ENCODE data around the gene TMEM63C.

The TMEM63C gene

DNA sequence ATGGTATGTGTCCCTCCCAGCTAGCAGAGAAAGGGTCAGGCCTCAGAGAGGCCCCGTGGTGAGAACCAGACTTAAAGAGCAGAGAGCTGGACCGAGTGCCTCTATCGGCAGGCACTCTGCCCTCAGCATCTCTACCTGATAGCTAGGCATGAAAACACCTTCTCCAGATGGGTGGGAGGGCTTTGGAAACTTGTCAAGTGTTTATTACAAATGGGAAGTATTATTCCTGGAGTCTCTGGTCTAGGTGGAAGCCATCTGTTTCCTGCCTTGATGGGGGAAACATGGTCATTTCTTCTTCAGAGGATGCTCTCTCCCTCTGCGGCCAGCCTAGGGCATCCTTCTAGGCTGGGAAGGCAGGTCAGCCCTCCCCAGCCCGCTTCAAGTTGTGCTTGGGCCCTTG, 2.3 kb downstream of the TMEM63C start:
- no peak for DNase-seq (ENCODE audit: extremely low spot score)
- TF ChIP-seq CTBP1 (IDR thresholded peaks at IDR 0.05; ENCODE audit: borderline replicate concordance) (no peak), SP1 (IDR thresholded peaks at IDR 0.05) (no peak), LEF1 (IDR thresholded peaks at IDR 0.05; ENCODE audit: borderline replicate concordance) (no peak), NFRKB (IDR thresholded peaks at IDR 0.05) (no peak), TARDBP (IDR thresholded peaks at IDR 0.05) (no peak), FOXM1 (IDR thresholded peaks at IDR 0.05; ENCODE audit: borderline replicate concordance) (no peak), FOXK2 (IDR thresholded peaks at IDR 0.05) (no peak), HDGF (IDR thresholded peaks at IDR 0.05; ENCODE audit: borderline replicate concordance) (no peak), ZNF384 (IDR thresholded peaks at IDR 0.05) (no peak), ARNT (IDR thresholded peaks at IDR 0.05) (no peak), ELF4 (IDR thresholded peaks at IDR 0.05) (no peak), BHLHE40 (IDR thresholded peaks at IDR 0.05; ENCODE audit: borderline replicate concordance) (no peak), L3MBTL2 (conservative IDR thresholded peaks at IDR 0.05) (no peak), SUZ12 (IDR thresholded peaks at IDR 0.05) (no peak), FOXA1 (IDR thresholded peaks at IDR 0.05) (no peak)
- TF ChIP-seq, protein P1, sequence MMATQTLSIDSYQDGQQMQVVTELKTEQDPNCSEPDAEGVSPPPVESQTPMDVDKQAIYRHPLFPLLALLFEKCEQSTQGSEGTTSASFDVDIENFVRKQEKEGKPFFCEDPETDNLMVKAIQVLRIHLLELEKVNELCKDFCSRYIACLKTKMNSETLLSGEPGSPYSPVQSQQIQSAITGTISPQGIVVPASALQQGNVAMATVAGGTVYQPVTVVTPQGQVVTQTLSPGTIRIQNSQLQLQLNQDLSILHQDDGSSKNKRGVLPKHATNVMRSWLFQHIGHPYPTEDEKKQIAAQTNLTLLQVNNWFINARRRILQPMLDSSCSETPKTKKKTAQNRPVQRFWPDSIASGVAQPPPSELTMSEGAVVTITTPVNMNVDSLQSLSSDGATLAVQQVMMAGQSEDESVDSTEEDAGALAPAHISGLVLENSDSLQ (IDR thresholded peaks at IDR 0.05): no peak
- ChIA-PET POLR2A (no interaction called here), CTCF (no interaction called here)

DNA sequence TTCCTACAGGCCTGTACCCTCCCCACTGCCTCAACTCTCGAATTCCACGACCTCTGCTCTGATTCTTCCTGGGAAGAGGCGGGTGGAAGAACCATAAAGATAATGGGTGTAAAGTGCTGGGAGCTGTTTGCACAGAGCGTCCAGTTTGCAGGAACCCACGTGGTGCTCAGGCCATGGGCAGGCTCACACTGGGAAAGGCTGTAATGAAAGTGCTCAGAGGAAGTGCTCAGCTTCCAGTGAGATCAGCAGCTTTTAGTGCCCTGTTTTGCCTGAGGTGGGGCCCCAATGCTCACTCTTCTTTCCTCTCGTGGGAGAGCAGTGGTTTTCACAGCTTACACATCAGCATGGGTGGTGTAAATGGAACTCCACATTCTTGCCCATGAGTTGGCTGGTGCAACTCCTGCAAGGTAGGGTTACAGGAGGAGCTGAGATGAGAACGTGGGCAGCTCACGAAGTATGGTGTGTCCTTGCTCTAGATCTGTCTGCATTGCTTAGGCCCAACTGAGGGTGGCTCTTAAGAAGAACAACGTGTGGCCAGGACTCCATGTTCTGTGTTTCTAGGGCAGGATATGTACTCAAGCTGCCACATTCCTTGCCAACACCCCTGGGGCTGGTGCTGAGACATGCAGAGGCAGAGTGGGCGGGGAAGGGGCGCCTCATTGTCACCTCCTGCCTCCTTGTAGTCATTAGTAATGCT, 2.9 kb downstream of the TMEM63C start:
- POLR2A ChIA-PET: no interaction called here
- CTCF ChIA-PET: interaction anchor here (0.6 to 0.7 kb wide), 2 partner anchors 29 to 60 kb away, joined by 3 read pairs; no protein-coding TSS in a partner anchor
- no peak for DNase-seq (ENCODE audit: extremely low spot score)
- TF ChIP-seq NFRKB (IDR thresholded peaks at IDR 0.05) (no peak), HDGF (IDR thresholded peaks at IDR 0.05; ENCODE audit: borderline replicate concordance) (no peak), ZNF384 (IDR thresholded peaks at IDR 0.05) (no peak), FOXM1 (IDR thresholded peaks at IDR 0.05; ENCODE audit: borderline replicate concordance) (no peak), BHLHE40 (IDR thresholded peaks at IDR 0.05; ENCODE audit: borderline replicate concordance) (no peak), CTBP1 (IDR thresholded peaks at IDR 0.05; ENCODE audit: borderline replicate concordance) (no peak), SUZ12 (IDR thresholded peaks at IDR 0.05) (no peak), FOXA1 (IDR thresholded peaks at IDR 0.05) (no peak), ARNT (IDR thresholded peaks at IDR 0.05) (no peak), FOXK2 (IDR thresholded peaks at IDR 0.05) (no peak), SP1 (IDR thresholded peaks at IDR 0.05) (no peak), L3MBTL2 (conservative IDR thresholded peaks at IDR 0.05) (no peak), TARDBP (IDR thresholded peaks at IDR 0.05) (no peak), ELF4 (IDR thresholded peaks at IDR 0.05) (no peak), LEF1 (IDR thresholded peaks at IDR 0.05; ENCODE audit: borderline replicate concordance) (no peak)
- TF ChIP-seq, protein P1 (IDR thresholded peaks at IDR 0.05): no peak

DNA sequence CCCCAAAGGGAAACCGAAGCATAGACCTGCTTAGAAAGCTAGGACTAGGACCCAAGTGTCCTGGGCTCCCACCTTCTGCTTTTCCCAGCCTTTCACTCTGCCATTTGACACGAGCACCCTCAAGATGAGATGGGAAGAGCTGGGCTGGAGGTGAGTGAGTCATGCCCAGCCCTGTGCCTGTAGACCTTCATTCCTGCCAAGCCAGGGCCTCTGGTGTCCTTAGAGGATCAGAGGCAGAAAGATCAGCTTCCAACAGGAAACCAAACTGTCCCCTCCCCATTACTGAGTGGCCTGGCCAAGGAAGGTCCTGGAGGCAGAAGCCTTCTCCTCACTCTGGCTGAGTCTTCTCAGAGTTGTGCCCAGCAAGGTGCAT, 3.5 kb downstream of the TMEM63C start:
- POLR2A ChIA-PET: no interaction called here
- DNase-seq (ENCODE audit: extremely low spot score): no peak
- TF ChIP-seq SP1 (IDR thresholded peaks at IDR 0.05) (no peak), FOXK2 (IDR thresholded peaks at IDR 0.05) (no peak), L3MBTL2 (conservative IDR thresholded peaks at IDR 0.05) (no peak), LEF1 (IDR thresholded peaks at IDR 0.05; ENCODE audit: borderline replicate concordance) (no peak)
- TF ChIP-seq, protein P1 (IDR thresholded peaks at IDR 0.05): no peak
- CTCF ChIA-PET: interaction anchor here (0.6 to 0.7 kb wide), 2 partner anchors 28 to 61 kb away, joined by 3 read pairs; no protein-coding TSS in a partner anchor

DNA sequence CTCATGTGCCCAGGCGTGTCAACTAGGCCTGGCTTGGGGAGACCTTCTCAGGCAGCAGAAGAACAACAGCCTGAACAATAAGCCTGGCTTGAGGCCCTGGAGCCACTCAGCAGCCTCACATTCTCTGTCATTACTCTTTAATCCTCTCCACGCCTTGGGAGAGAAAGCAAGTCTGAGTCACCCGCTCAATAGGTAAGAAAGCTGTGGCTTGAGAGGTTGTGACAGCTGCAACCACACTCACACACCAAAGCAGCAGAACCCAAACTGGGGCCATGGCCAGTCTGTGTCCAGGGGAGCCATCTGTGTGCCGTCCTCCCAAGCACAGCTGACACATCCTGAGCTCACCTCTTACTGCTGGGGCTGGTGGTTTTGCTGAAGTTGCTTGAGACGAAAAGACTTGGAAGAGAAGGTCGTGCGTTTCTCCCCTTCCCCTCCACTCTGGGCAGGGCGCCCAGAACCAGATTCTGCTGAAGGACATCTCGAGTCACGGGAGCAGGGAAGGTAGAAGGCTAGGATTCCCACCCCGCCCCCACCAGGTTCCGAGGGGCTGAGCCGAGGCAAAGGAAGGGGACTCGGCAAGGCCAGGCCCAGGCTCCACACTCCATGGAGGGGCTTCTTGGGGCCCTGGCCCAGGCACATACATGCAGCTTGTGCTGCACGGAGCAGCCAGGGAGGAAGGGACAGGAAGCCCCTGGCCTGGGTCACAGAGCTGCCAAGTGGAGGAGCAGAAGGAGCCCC, 5.5 kb downstream of the TMEM63C start:
- ChIA-PET POLR2A (interaction anchor here (0.6 kb wide), 1 partner anchor 26 kb away, joined by 3 read pairs; no protein-coding TSS in a partner anchor), CTCF (no interaction called here)
- TF ChIP-seq SP1 (IDR thresholded peaks at IDR 0.05) (no peak), FOXA1 (IDR thresholded peaks at IDR 0.05) (no peak), FOXM1 (IDR thresholded peaks at IDR 0.05; ENCODE audit: borderline replicate concordance) (no peak), L3MBTL2 (conservative IDR thresholded peaks at IDR 0.05) (no peak), NFRKB (IDR thresholded peaks at IDR 0.05) (no peak), TARDBP (IDR thresholded peaks at IDR 0.05) (no peak), FOXK2 (IDR thresholded peaks at IDR 0.05) (no peak), SUZ12 (IDR thresholded peaks at IDR 0.05) (no peak)
- TF ChIP-seq, protein P1 (IDR thresholded peaks at IDR 0.05): no peak
- no peak for DNase-seq (ENCODE audit: extremely low spot score)

GRCh38 chr14:77187649-77188012, 6.0 kb downstream of the TMEM63C start:
- DNase-seq (ENCODE audit: extremely low spot score): no peak
- TF ChIP-seq FOXK2 (IDR thresholded peaks at IDR 0.05) (no peak), SP1 (IDR thresholded peaks at IDR 0.05) (no peak), ARNT (IDR thresholded peaks at IDR 0.05) (no peak), HDGF (IDR thresholded peaks at IDR 0.05; ENCODE audit: borderline replicate concordance) (no peak), SUZ12 (IDR thresholded peaks at IDR 0.05) (no peak), BHLHE40 (IDR thresholded peaks at IDR 0.05; ENCODE audit: borderline replicate concordance) (no peak), NFRKB (IDR thresholded peaks at IDR 0.05) (no peak)
- POLR2A ChIA-PET: no interaction called here
- CTCF ChIA-PET: no interaction called here
